ENCODE data around the gene HSD11B2.

- TF ChIP-seq CTCF (conservative IDR thresholded peaks at IDR 0.05 in 1 of 2, IDR thresholded peaks at IDR 0.05 in 1 of 2; ENCODE audit: low read depth in 1 of 2, low read length in 2 of 2): no peak
- TF ChIP-seq EZH2 (IDR thresholded peaks at IDR 0.05; ENCODE audit: low read length, missing control alignments): no peak
Observed at GRCh38 chr16:67481561-67482232, 50.8 kb downstream of the HSD11B2 start.

Data from fibroblast of lung (primary cell).